ENCODE data around the gene HDLBP. TPM values are rescaled to one million over a fixed set of nuclear protein-coding genes. Genes with fewer than 3 reads are reported as not detected.

Gene HDLBP
- total RNA-seq, 2 donors from 2014 or later: 274 to 287 TPM

- Histone ChIP-seq H3K36me3 (peaks cover 27% of the 10 kb centered on the region), H3K27me3 (no peaks in the 10 kb centered on the region), H3K9me3 (no peaks in the 10 kb centered on the region), H3K4me1 (peaks cover 0 to 4% of the 10 kb centered on the region in 2 donors), H3K4me3 (no peak overlapping the region), H3K27ac (no peak overlapping the region)
- no peak for DNase-seq (ENCODE audit: low spot score)
- TF ChIP-seq, protein P1, sequence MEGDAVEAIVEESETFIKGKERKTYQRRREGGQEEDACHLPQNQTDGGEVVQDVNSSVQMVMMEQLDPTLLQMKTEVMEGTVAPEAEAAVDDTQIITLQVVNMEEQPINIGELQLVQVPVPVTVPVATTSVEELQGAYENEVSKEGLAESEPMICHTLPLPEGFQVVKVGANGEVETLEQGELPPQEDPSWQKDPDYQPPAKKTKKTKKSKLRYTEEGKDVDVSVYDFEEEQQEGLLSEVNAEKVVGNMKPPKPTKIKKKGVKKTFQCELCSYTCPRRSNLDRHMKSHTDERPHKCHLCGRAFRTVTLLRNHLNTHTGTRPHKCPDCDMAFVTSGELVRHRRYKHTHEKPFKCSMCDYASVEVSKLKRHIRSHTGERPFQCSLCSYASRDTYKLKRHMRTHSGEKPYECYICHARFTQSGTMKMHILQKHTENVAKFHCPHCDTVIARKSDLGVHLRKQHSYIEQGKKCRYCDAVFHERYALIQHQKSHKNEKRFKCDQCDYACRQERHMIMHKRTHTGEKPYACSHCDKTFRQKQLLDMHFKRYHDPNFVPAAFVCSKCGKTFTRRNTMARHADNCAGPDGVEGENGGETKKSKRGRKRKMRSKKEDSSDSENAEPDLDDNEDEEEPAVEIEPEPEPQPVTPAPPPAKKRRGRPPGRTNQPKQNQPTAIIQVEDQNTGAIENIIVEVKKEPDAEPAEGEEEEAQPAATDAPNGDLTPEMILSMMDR (IDR thresholded peaks at IDR 0.05): no peak
These were observed 14.5 kb upstream of the HDLBP start for GRCh38 chr2:241329669-241330615.

DNA sequence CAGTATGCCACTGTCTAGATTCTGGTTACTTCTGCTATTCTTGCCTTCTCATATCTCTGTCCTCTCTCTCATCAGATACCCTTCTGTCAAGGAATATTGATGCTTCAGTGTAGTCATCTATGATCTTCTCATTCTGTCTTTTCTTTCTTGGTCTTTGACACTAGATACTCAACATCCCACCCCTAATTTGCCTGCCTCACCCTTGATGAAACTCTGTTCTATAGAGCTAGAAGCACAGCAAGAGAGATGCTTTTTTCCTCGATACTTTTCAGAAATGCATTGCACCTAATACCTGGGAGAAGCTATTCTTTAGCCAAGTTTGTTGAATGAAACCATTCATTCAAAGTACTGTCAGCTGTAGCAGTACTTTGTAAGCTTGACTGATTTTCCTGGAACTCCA is 9.8 kb upstream of the HDLBP start:
- no peak overlapping the region for H3K4me3 ChIP-seq
- no peaks in the 10 kb centered on the region for H3K9me3 ChIP-seq
- DNase-seq (ENCODE audit: low spot score): no peak
- no peak overlapping the region for H3K27ac ChIP-seq
- peaks cover 27% of the 10 kb centered on the region for H3K36me3 ChIP-seq
- H3K4me1 ChIP-seq: peaks cover 0 to 46% of the 10 kb centered on the region in 2 donors
- no peaks in the 10 kb centered on the region for H3K27me3 ChIP-seq
- TF ChIP-seq, protein P1 (IDR thresholded peaks at IDR 0.05): no peak

GRCh38 chr2:241324775-241325174 is 9.3 kb upstream of the HDLBP start:
- TF ChIP-seq, protein P1 (IDR thresholded peaks at IDR 0.05): no peak
- Histone ChIP-seq H3K4me3 (no peak overlapping the region), H3K36me3 (peaks cover 27% of the 10 kb centered on the region), H3K27ac (no peak overlapping the region), H3K4me1 (peaks cover 0 to 50% of the 10 kb centered on the region in 2 donors), H3K9me3 (no peaks in the 10 kb centered on the region), H3K27me3 (no peaks in the 10 kb centered on the region)
- no peak for DNase-seq (ENCODE audit: low spot score)

DNA sequence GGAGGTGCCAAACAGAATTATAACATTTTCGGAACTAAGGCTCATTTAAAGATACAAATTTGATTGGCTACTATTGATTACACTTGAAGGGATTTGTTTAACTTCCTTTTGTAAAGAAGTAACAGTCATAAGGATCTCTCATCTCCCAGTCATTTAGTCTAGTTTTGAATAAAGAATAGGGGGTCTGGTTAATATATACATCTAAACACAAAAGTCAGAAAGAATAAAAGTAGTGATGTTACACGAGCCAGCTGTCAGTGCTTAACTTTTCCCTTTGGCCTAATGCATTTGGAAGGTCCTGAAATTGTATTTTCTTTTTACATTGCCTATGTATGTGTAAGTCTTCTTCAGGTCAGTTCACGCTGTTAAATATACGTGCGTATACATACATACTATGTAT is 8.3 kb upstream of the HDLBP start:
- Histone ChIP-seq H3K27ac (no peak overlapping the region), H3K36me3 (peaks cover 22% of the 10 kb centered on the region), H3K4me1 (peaks cover 0 to 60% of the 10 kb centered on the region in 2 donors), H3K4me3 (no peak overlapping the region), H3K9me3 (no peaks in the 10 kb centered on the region), H3K27me3 (no peaks in the 10 kb centered on the region)
- TF ChIP-seq, protein P1 (IDR thresholded peaks at IDR 0.05): no peak
- DNase-seq (ENCODE audit: low spot score): no peak

GRCh38 chr2:241321886-241322285 is 6.4 kb upstream of the HDLBP start:
- no peak overlapping the region for H3K27ac ChIP-seq

More at GRCh38 chr2:241321886-241322285, 6.4 kb upstream of the HDLBP start:
- H3K4me1 ChIP-seq: peaks cover 0 to 79% of the 10 kb centered on the region in 2 donors
- no peak overlapping the region for H3K4me3 ChIP-seq
- TF ChIP-seq, protein P1 (IDR thresholded peaks at IDR 0.05): no peak
- peaks cover 9% of the 10 kb centered on the region for H3K36me3 ChIP-seq
- no peak for DNase-seq (ENCODE audit: low spot score)
- H3K9me3 ChIP-seq: no peaks in the 10 kb centered on the region
- H3K27me3 ChIP-seq: no peaks in the 10 kb centered on the region
